ENCODE measurements around the gene MARCHF2.

DNA sequence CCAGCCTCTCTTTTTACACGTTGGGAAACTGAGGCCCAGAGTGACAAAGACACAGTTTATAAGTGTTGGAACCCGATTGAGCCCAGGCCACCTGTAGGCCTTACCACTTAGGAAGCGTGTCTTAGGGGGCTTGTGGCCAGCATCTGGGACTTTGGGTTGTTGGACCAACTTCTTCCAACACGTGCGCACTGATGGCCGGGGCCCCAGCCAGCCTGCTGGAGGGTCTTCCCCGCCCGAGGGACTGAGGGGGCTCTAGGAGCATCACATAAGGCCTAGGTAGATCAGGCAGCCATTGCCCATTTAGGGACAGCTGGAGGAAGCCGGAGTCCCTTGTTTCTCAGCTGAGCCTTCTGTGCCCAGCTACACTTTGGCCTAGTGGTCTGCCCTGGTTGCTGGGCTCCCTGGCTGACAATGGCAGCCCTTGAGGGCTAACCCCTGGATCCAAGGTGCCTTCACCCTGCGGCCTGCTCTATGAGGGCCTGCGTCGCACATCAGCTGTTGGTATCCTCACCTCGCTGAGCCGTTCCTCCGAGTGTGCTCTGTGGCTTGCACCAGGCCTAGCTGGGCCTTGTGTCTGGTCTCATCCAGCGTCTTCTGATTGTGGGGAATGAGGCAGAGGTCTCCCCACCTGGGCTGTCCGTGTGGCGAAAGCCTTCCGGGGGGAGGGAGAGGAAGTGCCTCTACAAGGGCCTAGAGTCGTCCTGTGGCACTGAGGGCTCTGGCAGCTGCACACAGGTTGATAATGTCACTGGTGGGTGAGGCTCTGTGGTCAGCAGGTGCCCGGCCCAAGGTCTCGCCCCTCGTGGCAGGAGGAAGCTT is 21.7 kb upstream of the MARCHF2 start:
- TF ChIP-seq ELF1 (IDR thresholded peaks at IDR 0.05) (no peak), YY1 (IDR thresholded peaks at IDR 0.05; ENCODE audit: low read depth) (no peak), POLR2AphosphoS5 (IDR thresholded peaks at IDR 0.05; ENCODE audit: low read depth, low read length) (no peak), EP300 (IDR thresholded peaks at IDR 0.05; ENCODE audit: borderline replicate concordance in 1 of 2, low read depth in 1 of 2, low read length in 1 of 2) (no peak)
- TF ChIP-seq, protein P1, sequence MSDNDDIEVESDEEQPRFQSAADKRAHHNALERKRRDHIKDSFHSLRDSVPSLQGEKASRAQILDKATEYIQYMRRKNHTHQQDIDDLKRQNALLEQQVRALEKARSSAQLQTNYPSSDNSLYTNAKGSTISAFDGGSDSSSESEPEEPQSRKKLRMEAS (IDR thresholded peaks at IDR 0.05; ENCODE audit: low read depth): no peak
- TF ChIP-seq, protein P2, sequence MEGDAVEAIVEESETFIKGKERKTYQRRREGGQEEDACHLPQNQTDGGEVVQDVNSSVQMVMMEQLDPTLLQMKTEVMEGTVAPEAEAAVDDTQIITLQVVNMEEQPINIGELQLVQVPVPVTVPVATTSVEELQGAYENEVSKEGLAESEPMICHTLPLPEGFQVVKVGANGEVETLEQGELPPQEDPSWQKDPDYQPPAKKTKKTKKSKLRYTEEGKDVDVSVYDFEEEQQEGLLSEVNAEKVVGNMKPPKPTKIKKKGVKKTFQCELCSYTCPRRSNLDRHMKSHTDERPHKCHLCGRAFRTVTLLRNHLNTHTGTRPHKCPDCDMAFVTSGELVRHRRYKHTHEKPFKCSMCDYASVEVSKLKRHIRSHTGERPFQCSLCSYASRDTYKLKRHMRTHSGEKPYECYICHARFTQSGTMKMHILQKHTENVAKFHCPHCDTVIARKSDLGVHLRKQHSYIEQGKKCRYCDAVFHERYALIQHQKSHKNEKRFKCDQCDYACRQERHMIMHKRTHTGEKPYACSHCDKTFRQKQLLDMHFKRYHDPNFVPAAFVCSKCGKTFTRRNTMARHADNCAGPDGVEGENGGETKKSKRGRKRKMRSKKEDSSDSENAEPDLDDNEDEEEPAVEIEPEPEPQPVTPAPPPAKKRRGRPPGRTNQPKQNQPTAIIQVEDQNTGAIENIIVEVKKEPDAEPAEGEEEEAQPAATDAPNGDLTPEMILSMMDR (IDR thresholded peaks at IDR 0.05): no peak
- TF ChIP-seq, protein P3, sequence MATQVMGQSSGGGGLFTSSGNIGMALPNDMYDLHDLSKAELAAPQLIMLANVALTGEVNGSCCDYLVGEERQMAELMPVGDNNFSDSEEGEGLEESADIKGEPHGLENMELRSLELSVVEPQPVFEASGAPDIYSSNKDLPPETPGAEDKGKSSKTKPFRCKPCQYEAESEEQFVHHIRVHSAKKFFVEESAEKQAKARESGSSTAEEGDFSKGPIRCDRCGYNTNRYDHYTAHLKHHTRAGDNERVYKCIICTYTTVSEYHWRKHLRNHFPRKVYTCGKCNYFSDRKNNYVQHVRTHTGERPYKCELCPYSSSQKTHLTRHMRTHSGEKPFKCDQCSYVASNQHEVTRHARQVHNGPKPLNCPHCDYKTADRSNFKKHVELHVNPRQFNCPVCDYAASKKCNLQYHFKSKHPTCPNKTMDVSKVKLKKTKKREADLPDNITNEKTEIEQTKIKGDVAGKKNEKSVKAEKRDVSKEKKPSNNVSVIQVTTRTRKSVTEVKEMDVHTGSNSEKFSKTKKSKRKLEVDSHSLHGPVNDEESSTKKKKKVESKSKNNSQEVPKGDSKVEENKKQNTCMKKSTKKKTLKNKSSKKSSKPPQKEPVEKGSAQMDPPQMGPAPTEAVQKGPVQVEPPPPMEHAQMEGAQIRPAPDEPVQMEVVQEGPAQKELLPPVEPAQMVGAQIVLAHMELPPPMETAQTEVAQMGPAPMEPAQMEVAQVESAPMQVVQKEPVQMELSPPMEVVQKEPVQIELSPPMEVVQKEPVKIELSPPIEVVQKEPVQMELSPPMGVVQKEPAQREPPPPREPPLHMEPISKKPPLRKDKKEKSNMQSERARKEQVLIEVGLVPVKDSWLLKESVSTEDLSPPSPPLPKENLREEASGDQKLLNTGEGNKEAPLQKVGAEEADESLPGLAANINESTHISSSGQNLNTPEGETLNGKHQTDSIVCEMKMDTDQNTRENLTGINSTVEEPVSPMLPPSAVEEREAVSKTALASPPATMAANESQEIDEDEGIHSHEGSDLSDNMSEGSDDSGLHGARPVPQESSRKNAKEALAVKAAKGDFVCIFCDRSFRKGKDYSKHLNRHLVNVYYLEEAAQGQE (IDR thresholded peaks at IDR 0.05; ENCODE audit: low read depth, low read length): no peak
- TF ChIP-seq, protein P4, sequence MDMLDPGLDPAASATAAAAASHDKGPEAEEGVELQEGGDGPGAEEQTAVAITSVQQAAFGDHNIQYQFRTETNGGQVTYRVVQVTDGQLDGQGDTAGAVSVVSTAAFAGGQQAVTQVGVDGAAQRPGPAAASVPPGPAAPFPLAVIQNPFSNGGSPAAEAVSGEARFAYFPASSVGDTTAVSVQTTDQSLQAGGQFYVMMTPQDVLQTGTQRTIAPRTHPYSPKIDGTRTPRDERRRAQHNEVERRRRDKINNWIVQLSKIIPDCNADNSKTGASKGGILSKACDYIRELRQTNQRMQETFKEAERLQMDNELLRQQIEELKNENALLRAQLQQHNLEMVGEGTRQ (IDR thresholded peaks at IDR 0.05; ENCODE audit: borderline replicate concordance, low read depth, low read length): no peak
